Measurements from ENCODE around the gene LIN54.
"Not testable (repeated sequence)": the region's sequence is repeated elsewhere in the genome, so short reads cannot be mapped to it uniquely, and the experiment has no call there.

GRCh38 chr4:83023599-83023998 is 13.0 kb upstream of the LIN54 start:
- TF ChIP-seq, protein P1, sequence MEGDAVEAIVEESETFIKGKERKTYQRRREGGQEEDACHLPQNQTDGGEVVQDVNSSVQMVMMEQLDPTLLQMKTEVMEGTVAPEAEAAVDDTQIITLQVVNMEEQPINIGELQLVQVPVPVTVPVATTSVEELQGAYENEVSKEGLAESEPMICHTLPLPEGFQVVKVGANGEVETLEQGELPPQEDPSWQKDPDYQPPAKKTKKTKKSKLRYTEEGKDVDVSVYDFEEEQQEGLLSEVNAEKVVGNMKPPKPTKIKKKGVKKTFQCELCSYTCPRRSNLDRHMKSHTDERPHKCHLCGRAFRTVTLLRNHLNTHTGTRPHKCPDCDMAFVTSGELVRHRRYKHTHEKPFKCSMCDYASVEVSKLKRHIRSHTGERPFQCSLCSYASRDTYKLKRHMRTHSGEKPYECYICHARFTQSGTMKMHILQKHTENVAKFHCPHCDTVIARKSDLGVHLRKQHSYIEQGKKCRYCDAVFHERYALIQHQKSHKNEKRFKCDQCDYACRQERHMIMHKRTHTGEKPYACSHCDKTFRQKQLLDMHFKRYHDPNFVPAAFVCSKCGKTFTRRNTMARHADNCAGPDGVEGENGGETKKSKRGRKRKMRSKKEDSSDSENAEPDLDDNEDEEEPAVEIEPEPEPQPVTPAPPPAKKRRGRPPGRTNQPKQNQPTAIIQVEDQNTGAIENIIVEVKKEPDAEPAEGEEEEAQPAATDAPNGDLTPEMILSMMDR (conservative IDR thresholded peaks at IDR 0.05; ENCODE audit: low read length): not testable (repeated sequence)
- TF ChIP-seq EZH2phosphoT487 (IDR thresholded peaks at IDR 0.05; ENCODE audit: borderline replicate concordance): not testable (repeated sequence)
